ENCODE measurements around the gene EXTL1. TPM values are rescaled to one million over a fixed set of nuclear protein-coding genes. Genes with fewer than 3 reads are reported as not detected.

The EXTL1 gene
- total and polyA plus RNA-seq, 2 donors: 0.09 to 0.14 TPM

DNA sequence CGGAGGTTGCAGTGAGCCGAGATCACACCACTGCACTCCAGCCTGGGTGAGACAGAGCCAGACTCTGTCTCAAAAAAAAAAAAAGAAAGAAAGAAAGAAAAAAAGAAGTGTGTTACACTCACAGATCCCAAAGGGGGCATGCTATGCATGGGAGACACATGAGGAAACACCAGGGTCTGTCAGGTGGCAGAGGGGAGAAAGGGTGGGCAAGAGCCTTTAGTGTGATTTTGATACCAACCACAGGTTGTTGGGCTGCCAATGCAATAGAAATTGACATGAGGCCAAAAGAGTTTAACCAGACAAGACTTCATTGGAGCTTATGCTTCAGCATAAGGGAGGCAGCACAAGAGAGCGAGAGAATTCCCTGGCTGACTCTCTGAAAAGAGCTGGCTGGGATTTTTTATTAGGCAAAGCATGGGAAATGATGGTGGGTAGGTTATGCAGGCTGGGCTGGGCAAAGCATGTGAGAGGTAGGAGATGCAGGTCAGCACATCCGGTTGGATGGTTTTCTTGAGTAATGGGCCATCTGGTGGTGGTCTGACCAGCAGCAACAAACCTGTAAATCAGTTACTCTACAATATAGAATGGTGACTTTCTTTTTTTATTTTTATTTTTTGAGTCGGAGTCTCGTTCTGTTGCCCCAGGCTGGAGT, 11.7 kb upstream of the EXTL1 start:
- DNase-seq (ENCODE audit: low read depth in 6 of 9, low spot score in 9 of 9): no peak
- Histone ChIP-seq H3K4me1 (ENCODE audit: control insufficient read depth in 2 of 2, insufficient read depth in 2 of 2, low read length in 2 of 2) (peaks cover 0 to 18% of the 10 kb centered on the region in 2 donors), H3K4me3 (ENCODE audit: low read length in 2 of 2) (no peak overlapping the region), H3K9me3 (ENCODE audit: control insufficient read depth in 2 of 2, insufficient read depth in 1 of 2, low read length in 1 of 2) (no peaks in the 10 kb centered on the region), H3K27ac (ENCODE audit: low read depth in 1 of 2, low read length in 1 of 2) (no peak overlapping the region), H3K36me3 (ENCODE audit: control insufficient read depth in 2 of 2, insufficient read depth in 2 of 2, low read length in 1 of 2) (no peaks in the 10 kb centered on the region), H3K27me3 (ENCODE audit: control insufficient read depth in 2 of 2, insufficient read depth in 1 of 2, low read length in 1 of 2) (no peaks in the 10 kb centered on the region)
- WGBS: 80% methylated on average over 6 of the region's 6 CpGs

DNA sequence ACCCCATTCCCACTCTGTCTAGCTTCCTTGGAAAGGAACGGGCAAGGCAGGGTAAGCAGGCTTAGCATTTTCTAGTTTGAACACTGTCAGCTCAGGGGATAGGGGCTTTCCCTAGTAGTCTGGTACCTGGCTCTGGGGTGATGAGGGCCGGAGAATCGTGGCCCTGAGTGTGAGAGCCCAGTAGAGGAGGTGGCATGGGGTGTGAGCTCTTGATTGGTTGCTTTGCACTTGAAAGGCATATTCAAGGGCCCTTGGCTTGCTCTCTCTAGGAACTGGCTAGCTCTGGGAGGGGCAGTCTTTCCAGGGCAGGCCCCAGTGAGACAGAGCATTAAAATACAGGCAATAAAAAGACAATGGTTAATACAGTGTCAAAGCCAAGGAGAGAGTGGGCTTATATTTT, 10.8 kb upstream of the EXTL1 start:
- WGBS: 96% methylated on average over 3 of the region's 3 CpGs

DNA sequence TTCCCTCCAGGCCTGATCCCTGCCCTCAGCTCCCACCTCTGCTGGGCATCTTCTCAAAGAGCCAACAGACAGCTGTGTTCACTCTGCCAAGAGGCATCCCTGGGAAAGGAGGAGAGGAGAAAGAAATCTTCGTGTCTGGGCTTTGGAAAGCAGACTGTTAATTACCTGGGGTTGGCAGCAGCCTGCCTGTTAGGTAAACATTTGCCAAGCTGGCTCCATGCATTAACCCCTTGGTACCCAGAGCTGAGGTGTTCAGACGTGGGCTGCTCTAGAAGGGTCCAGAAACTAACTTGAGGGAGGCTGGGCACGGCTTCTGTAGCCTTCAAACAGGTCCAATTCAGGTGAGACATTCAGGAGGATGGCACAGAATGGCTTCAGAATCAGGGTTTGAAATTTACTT, 8.7 kb upstream of the EXTL1 start:
- Histone ChIP-seq H3K4me3 (ENCODE audit: low read length in 2 of 2) (no peak overlapping the region), H3K27me3 (ENCODE audit: control insufficient read depth in 2 of 2, insufficient read depth in 1 of 2, low read length in 1 of 2) (no peaks in the 10 kb centered on the region), H3K9me3 (ENCODE audit: control insufficient read depth in 2 of 2, insufficient read depth in 1 of 2, low read length in 1 of 2) (no peaks in the 10 kb centered on the region), H3K4me1 (ENCODE audit: control insufficient read depth in 2 of 2, insufficient read depth in 2 of 2, low read length in 2 of 2) (peaks cover 17 to 47% of the 10 kb centered on the region in 2 donors), H3K36me3 (ENCODE audit: control insufficient read depth in 2 of 2, insufficient read depth in 2 of 2, low read length in 1 of 2) (no peaks in the 10 kb centered on the region), H3K27ac (ENCODE audit: low read depth in 1 of 2, low read length in 1 of 2) (no peak overlapping the region)
- no peak for DNase-seq (ENCODE audit: low read depth in 6 of 9, low spot score in 9 of 9)
- 91% methylated on average over 3 of the region's 3 CpGs for WGBS

More for the DNA sequence above, 10.8 kb upstream of the EXTL1 start:
- no peaks in the 10 kb centered on the region for H3K36me3 ChIP-seq (ENCODE audit: control insufficient read depth in 2 of 2, insufficient read depth in 2 of 2, low read length in 1 of 2)
- DNase-seq (ENCODE audit: low read depth in 6 of 9, low spot score in 9 of 9): no peak
- H3K27ac ChIP-seq (ENCODE audit: low read depth in 1 of 2, low read length in 1 of 2): no peak overlapping the region
- no peaks in the 10 kb centered on the region for H3K9me3 ChIP-seq (ENCODE audit: control insufficient read depth in 2 of 2, insufficient read depth in 1 of 2, low read length in 1 of 2)
- no peaks in the 10 kb centered on the region for H3K27me3 ChIP-seq (ENCODE audit: control insufficient read depth in 2 of 2, insufficient read depth in 1 of 2, low read length in 1 of 2)
- peaks cover 0 to 27% of the 10 kb centered on the region in 2 donors for H3K4me1 ChIP-seq (ENCODE audit: control insufficient read depth in 2 of 2, insufficient read depth in 2 of 2, low read length in 2 of 2)
- no peak overlapping the region for H3K4me3 ChIP-seq (ENCODE audit: low read length in 2 of 2)

DNA sequence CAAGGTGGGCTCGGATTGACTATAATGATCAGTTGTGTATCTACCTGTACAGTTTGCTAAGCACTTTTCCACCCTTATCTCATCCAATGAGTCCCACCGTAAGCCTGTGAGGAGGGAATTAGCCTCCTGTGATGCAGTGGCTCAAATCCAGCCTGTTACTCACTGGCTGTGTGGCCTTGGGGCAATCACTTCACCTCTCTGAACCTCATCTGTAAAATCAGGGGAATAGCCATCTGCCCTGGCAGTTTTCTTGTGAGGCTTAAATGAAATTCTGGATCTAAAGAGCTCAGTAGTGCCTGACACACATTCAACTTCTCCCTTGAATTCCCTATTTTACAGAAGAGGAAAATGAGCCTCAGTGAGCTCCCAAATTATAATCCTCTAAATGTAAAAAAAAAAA, 7.4 kb upstream of the EXTL1 start:
- no peak overlapping the region for H3K27ac ChIP-seq (ENCODE audit: low read depth in 1 of 2, low read length in 1 of 2)
- no peak for DNase-seq (ENCODE audit: low read depth in 6 of 9, low spot score in 9 of 9)
- 98% methylated on average over 2 of the region's 2 CpGs for WGBS
- no peaks in the 10 kb centered on the region for H3K9me3 ChIP-seq (ENCODE audit: control insufficient read depth in 2 of 2, insufficient read depth in 1 of 2, low read length in 1 of 2)
- H3K36me3 ChIP-seq (ENCODE audit: control insufficient read depth in 2 of 2, insufficient read depth in 2 of 2, low read length in 1 of 2): no peaks in the 10 kb centered on the region
- H3K4me1 ChIP-seq (ENCODE audit: control insufficient read depth in 2 of 2, insufficient read depth in 2 of 2, low read length in 2 of 2): peaks cover 19 to 56% of the 10 kb centered on the region in 2 donors
- no peaks in the 10 kb centered on the region for H3K27me3 ChIP-seq (ENCODE audit: control insufficient read depth in 2 of 2, insufficient read depth in 1 of 2, low read length in 1 of 2)
- no peak overlapping the region for H3K4me3 ChIP-seq (ENCODE audit: low read length in 2 of 2)

DNA sequence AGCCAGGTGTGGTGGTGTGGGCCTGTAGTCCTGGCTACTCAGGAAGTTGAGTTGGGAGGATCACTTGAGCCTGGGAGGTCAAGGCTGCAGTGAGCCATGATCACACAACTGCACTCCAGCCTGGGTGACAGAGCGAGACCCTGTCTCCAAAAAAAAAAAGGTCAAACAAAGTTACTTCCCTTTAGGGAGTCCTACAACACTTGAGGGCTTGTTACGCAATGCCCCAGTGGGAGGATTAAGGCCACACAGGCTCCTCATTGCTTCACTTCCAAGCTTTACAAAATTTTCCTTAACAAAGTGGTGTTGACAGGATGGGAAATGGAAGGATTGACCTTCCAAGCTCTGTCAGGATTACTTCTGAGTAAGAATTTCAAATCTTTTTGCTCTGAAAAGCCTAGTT, 6.2 kb upstream of the EXTL1 start:
- no peaks in the 10 kb centered on the region for H3K9me3 ChIP-seq (ENCODE audit: control insufficient read depth in 2 of 2, insufficient read depth in 1 of 2, low read length in 1 of 2)

DNA sequence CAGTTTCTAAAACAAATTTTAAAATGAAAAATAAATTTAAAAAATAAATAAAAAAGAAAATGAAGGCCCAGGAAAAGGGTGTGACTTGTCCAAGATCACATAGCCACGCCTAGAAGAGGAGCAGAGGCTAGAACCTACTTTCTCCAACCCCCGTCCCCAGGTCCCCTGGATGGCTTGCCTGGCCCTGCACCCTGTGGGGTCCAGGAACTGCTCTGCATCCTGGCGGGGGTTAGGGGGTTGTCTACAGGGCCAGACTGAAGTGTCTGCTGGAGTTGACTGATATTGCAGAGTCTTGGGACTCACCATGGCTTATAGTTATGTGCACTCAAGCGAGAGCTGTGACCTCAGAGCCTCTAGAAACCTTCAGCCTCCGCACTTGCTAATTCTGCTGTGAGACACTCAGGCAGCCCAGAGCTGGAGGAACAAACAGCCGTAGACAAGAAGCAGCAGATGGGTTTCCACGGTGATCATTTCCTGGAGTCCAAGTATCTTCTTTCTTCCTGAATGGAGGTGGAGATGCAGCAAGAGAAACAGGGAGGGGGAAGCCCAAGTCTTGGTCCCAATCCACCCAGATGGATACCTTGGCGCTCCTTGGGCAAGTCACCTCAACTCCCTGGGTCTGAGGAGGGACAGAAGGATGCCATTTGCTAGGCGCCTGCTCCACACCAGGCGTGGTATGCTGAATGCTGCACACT, 5.2 kb upstream of the EXTL1 start:
- Histone ChIP-seq H3K4me3 (ENCODE audit: low read length in 2 of 2) (no peak overlapping the region), H3K36me3 (ENCODE audit: control insufficient read depth in 2 of 2, insufficient read depth in 2 of 2, low read length in 1 of 2) (no peaks in the 10 kb centered on the region), H3K4me1 (ENCODE audit: control insufficient read depth in 2 of 2, insufficient read depth in 2 of 2, low read length in 2 of 2) (peaks cover 23 to 72% of the 10 kb centered on the region in 2 donors), H3K27ac (ENCODE audit: low read depth in 1 of 2, low read length in 1 of 2) (peak overlapping the region; percentile 89 to 98), H3K27me3 (ENCODE audit: control insufficient read depth in 2 of 2, insufficient read depth in 1 of 2, low read length in 1 of 2) (no peaks in the 10 kb centered on the region), H3K9me3 (ENCODE audit: control insufficient read depth in 2 of 2, insufficient read depth in 1 of 2, low read length in 1 of 2) (no peaks in the 10 kb centered on the region)
- peak in 5 of 9 donors; percentile 50 to 84 (median 66) for DNase-seq (ENCODE audit: low read depth in 6 of 9, low spot score in 9 of 9)
- WGBS: 65% methylated on average over 10 of the region's 10 CpGs

More for the DNA sequence above, 6.2 kb upstream of the EXTL1 start:
- DNase-seq (ENCODE audit: low read depth in 6 of 9, low spot score in 9 of 9): no peak
- no peak overlapping the region for H3K4me3 ChIP-seq (ENCODE audit: low read length in 2 of 2)
- H3K27me3 ChIP-seq (ENCODE audit: control insufficient read depth in 2 of 2, insufficient read depth in 1 of 2, low read length in 1 of 2): no peaks in the 10 kb centered on the region
- WGBS: 95% methylated on average over 2 of the region's 2 CpGs
- H3K4me1 ChIP-seq (ENCODE audit: control insufficient read depth in 2 of 2, insufficient read depth in 2 of 2, low read length in 2 of 2): peaks cover 23 to 62% of the 10 kb centered on the region in 2 donors
- H3K36me3 ChIP-seq (ENCODE audit: control insufficient read depth in 2 of 2, insufficient read depth in 2 of 2, low read length in 1 of 2): no peaks in the 10 kb centered on the region
- H3K27ac ChIP-seq (ENCODE audit: low read depth in 1 of 2, low read length in 1 of 2): no peak overlapping the region

DNA sequence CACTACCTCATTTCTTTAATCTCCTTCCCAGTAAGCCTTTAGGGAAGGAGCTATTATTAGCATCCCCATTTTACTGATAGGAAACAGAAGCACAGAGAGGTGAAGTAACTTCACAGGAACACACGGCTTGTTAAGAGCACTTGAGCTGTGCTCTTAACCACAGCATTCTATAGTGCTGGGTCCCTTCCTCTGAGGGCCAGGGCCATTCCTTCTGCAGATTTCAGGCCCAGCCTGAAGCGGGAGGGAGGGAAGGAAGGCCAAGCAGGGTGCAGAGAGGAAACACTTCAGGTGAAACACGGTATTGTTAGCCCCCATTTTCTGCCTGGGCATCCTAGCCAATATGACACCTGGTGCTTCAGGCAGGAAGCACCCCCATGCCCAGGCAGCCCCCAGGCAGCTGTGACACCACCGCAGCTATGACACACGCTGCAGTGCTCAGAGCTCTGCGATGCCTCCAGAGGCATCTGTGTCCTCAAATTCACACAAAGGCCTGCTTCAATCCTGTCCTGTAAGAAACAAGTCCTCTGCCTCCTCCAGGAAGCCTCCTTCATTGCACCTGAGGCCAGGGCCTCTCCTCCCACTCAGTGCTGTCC, 4.5 kb upstream of the EXTL1 start:
- peak overlapping the region; percentile 89 to 98 for H3K27ac ChIP-seq (ENCODE audit: low read depth in 1 of 2, low read length in 1 of 2)
- H3K27me3 ChIP-seq (ENCODE audit: control insufficient read depth in 2 of 2, insufficient read depth in 1 of 2, low read length in 1 of 2): no peaks in the 10 kb centered on the region
- 8% methylated on average over 6 of the region's 6 CpGs for WGBS
- DNase-seq (ENCODE audit: low read depth in 6 of 9, low spot score in 9 of 9): peak in 8 of 9 donors; percentile 65 to 94 (median 76)
- peaks cover 23 to 79% of the 10 kb centered on the region in 2 donors for H3K4me1 ChIP-seq (ENCODE audit: control insufficient read depth in 2 of 2, insufficient read depth in 2 of 2, low read length in 2 of 2)
- H3K4me3 ChIP-seq (ENCODE audit: low read length in 2 of 2): no peak overlapping the region
- no peaks in the 10 kb centered on the region for H3K36me3 ChIP-seq (ENCODE audit: control insufficient read depth in 2 of 2, insufficient read depth in 2 of 2, low read length in 1 of 2)
- H3K9me3 ChIP-seq (ENCODE audit: control insufficient read depth in 2 of 2, insufficient read depth in 1 of 2, low read length in 1 of 2): no peaks in the 10 kb centered on the region

DNA sequence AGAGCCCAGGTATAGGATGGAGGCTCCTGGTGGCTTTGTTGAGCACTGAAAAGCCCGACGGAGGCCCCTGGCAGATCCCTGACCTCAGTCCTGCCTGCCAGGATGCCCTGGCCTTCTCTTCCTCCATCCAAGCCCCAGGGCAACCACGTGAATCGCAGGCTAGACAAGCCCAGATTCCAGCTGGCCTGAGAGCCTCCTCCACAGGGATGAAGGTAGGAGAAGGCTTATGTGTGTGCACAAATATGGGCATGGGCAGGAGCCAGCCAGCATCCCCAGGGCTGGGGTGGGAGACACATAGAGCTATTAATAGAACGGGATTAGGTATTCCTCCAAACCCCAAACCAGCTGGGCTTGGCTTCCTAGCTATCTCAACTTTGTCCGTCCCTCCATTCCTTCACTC, 4.0 kb upstream of the EXTL1 start:
- WGBS: 78% methylated on average over 6 of the region's 6 CpGs
- peaks cover 23 to 82% of the 10 kb centered on the region in 2 donors for H3K4me1 ChIP-seq (ENCODE audit: control insufficient read depth in 2 of 2, insufficient read depth in 2 of 2, low read length in 2 of 2)
- no peaks in the 10 kb centered on the region for H3K36me3 ChIP-seq (ENCODE audit: control insufficient read depth in 2 of 2, insufficient read depth in 2 of 2, low read length in 1 of 2)
- DNase-seq (ENCODE audit: low read depth in 6 of 9, low spot score in 9 of 9): no peak
- peak overlapping the region; percentile 89 to 98 for H3K27ac ChIP-seq (ENCODE audit: low read depth in 1 of 2, low read length in 1 of 2)
- H3K27me3 ChIP-seq (ENCODE audit: control insufficient read depth in 2 of 2, insufficient read depth in 1 of 2, low read length in 1 of 2): no peaks in the 10 kb centered on the region
- H3K4me3 ChIP-seq (ENCODE audit: low read length in 2 of 2): no peak overlapping the region
- no peaks in the 10 kb centered on the region for H3K9me3 ChIP-seq (ENCODE audit: control insufficient read depth in 2 of 2, insufficient read depth in 1 of 2, low read length in 1 of 2)

DNA sequence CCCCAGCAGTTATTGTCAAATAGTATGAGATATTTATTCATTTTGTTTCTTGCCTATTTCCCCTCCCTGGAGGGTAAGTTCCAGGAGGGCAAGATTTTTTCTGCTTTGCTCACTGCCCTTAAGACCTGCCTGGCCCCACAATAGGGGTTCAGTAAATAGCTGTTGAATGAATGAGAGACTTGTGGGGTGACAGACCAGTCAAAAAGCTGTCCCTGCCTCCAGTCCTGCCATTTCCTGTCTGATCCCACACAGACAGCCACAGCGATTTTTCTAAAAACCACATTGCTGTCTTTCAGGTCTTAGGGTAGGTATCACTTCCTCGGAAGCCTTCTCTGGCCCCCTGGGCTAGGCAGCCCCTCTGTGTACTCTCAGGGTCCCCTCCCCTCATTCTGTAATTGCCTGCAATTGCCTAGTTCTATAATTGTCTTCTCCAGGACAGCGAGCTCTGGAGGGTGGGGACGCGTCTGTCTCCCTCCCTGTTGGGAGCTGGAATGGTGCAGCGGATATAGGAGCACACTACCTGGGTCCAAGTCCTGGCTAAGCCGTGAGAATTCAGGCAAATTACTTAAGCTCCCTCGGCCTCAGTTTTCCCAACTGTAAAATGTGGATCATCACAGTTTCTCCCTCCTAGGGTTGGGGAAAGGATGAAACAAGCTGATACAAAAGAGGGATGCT, 1.8 kb upstream of the EXTL1 start:
- DNase-seq (ENCODE audit: low read depth in 6 of 9, low spot score in 9 of 9): peak in 1 of 9 donors; percentile 52
- no peaks in the 10 kb centered on the region for H3K36me3 ChIP-seq (ENCODE audit: control insufficient read depth in 2 of 2, insufficient read depth in 2 of 2, low read length in 1 of 2)
- H3K9me3 ChIP-seq (ENCODE audit: control insufficient read depth in 2 of 2, insufficient read depth in 1 of 2, low read length in 1 of 2): no peaks in the 10 kb centered on the region
- WGBS: 60% methylated on average over 8 of the region's 8 CpGs
- H3K27ac ChIP-seq (ENCODE audit: low read depth in 1 of 2, low read length in 1 of 2): no peak overlapping the region
- H3K27me3 ChIP-seq (ENCODE audit: control insufficient read depth in 2 of 2, insufficient read depth in 1 of 2, low read length in 1 of 2): no peaks in the 10 kb centered on the region
- peaks cover 23 to 81% of the 10 kb centered on the region in 2 donors for H3K4me1 ChIP-seq (ENCODE audit: control insufficient read depth in 2 of 2, insufficient read depth in 2 of 2, low read length in 2 of 2)
- H3K4me3 ChIP-seq (ENCODE audit: low read length in 2 of 2): no peak overlapping the region

Data from thymus (tissue), 11 donors.